GM15510 (cell line): ENCODE data around the gene USF1.

Experiments used
- POLR2A ChIP-seq: IDR thresholded peaks from 3 replicates; pipeline ENCODE4 v1.6.1; 2011; ENCODE audit warnings: borderline replicate concordance; ENCODE audit not compliant: insufficient read length; ENCODE audit errors: extremely low read depth

Gene USF1

DNA sequence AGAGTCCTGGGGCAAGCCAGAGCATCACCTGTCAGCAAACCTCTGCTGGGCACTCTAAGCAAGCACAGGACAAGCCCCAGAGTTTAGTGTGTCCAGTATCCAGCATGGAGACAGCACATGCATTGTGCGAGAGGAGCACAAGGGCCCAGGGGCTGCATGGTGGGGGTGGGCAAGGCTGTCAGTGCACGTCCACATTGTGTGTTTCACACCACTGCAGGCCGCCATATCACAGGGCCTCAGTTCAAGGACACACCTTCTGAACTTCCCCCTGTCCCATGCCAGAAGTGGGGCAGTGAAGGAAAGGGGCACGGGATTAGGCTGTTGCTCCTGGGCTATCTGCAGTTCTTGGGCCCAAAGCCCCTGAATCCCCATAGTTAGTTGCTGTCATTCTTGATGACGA is 6.2 kb downstream of the USF1 start:
- no peak for TF ChIP-seq POLR2A

DNA sequence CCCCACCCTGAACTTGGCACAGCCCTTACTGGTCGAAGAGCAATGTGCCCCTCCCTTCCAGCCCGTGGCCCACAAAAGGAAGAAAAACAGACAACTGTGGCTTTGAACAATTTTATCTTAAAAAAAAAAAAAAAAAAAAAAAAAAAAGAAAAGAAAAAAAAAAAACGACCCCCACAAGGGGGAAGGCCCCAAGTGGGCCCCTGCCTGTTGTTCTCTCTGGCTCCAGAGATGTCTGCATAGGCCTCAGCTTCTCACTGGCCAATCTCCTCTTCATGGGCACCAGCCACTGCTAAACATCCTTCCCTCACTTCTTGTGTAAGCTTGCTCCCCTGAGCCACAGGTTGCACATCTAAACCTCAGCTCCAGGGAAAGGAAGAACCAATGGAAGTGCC is 6.6 kb downstream of the USF1 start:
- no peak for TF ChIP-seq POLR2A

DNA sequence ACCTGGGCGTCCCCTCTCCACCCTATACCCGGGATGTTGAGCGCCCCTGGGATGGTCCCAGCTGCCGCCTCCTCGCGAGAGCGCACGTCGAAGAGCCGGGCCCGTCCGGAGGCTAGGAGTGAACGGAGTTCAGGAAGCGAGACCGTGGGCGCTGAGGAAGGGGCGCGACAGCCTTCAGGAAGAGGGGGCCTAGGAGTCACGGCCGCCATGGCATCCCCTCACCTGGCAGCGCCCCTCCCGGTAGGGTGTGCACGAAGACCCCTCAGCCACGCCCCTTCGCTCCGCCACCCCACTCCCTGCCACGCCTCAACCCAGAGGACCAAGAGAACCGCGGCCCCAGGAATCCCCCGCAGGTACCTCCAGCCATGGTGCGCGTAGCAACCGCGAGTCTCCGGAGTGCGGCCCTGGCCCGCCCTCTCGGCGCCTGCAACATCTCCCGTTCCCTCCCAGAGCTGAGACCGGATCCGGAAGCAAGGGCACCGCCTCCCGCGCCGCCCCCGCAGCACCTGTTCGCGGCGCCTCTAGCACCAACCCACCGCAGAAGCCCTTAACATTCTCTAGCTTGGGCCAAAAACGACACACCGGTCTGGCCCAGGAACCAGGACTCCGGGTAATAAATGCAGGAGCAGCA is 7.1 kb downstream of the USF1 start, which contains the start of gene TSTD1:
TSS of gene TSTD1 (minus strand) at position 442 of the 631 bp plus-strand sequence. CDS start at position 367, 75 bp downstream.
- TF ChIP-seq POLR2A = peak; percentile 78

DNA sequence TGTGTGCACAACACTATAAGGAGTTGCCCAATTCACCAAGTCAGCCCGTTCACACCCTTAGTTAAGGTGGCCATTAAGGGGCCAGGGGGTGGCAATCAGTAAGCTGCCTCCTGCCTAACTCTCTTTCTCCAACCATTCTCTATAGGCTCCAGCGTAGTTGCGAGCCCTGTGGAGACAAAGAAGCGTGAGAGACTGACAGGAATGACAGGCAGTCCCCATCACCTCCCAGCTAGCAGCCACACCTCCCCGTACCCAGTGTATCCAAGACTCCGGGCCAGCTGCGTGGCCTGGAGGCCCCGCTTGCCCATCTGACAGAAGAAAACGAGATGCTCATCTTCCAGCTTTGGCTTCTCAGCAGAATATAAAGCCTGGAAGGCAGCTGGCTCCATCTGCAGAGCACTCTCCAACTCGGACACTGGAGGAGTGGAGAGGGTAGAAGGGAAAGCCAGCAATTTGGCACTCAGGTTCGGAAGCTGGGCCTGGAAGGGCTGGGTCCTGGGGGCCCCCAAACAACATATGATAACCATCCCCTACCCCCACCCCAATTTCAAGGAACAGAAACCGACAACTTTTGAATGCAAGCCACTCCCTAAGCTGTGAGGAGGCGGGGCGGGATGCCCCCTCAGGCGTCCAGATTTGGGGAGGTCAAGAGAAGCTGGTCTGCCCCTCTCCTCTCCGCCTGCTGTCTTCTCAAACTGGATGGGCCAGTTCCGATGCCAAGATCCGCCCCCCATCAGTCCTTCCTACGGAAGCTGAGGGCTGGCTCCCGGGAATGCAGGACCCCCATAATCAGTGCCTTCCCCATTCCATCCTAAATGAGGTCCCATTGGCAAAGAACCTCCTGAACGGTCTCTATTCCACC is 7.9 kb downstream of the USF1 start:
- TF ChIP-seq POLR2A = no peak

DNA sequence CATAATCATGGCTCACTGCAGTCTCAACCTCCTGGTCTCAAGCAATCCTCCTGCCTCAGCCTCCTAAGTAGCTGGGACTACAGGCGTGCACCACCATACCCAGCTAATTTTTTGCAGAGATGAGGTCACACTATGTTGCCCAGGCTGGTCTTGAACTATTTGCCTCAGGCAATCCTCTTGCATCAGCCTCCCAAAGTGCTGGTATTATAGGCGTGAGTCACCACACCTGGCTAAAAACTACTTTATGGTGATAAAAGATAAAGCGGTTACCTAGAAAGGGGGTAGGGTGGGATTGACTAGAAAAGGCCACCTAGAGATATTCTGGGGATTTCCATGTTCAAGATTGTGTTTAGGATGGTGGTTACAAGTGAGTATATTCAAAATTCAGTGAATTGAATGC is 12.0 kb downstream of the USF1 start:
- no peak for TF ChIP-seq POLR2A

DNA sequence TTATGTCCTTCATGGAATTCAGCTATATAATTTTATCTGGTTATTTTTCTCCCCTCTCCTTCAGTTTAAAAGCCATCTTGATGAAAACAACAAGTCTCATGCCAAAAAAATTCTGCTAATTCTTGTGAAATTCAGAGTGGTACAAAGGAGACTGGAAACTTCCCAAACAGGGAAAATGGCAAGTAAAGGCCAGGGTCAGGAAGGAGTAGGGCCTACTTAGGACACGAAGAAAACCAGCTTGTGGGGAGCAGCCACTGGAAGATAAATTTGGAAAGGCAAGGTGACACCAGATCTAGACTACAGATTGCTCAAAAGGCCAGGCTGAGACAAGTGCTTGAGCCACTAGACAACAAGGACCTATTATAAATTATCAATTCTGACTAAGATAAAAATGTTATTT is 13.4 kb downstream of the USF1 start:
- no peak for TF ChIP-seq POLR2A

DNA sequence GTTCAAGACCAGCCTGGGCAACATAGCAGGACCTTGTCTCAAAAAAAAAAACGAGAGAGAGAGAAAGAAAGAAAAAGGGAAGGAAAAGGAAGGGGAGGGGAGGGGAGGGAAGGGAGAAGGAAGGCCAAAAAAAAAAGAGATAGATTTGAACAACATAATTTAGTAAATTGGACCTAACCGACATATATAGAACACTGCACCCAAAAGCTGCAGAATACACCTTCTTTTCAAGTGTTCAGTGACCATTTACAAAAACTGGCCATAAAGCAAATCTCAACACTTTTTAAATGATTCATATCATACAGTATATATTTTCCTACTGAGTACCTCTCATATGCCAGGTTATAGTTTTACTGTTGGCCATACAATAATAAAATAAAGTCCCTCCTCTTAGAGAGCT is 13.9 kb downstream of the USF1 start:
- no peak for TF ChIP-seq POLR2A

DNA sequence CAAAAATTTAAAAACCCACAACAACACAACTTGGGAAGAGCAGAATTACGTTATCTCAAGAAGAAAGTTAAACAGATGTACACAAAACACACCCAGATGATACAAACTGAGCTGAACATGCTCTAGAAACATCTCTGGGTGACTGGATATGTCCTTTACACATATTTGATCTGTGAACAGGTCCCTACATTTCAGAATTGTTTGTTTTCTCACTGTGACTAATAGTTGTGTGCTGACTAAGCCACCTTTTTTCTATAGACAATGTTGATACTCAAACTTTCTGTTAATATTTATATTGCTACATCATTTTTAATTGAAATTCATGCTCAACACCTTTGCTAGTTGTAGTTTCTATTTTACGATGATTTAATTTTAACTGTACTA is 23.8 kb downstream of the USF1 start:
- no peak for TF ChIP-seq POLR2A

DNA sequence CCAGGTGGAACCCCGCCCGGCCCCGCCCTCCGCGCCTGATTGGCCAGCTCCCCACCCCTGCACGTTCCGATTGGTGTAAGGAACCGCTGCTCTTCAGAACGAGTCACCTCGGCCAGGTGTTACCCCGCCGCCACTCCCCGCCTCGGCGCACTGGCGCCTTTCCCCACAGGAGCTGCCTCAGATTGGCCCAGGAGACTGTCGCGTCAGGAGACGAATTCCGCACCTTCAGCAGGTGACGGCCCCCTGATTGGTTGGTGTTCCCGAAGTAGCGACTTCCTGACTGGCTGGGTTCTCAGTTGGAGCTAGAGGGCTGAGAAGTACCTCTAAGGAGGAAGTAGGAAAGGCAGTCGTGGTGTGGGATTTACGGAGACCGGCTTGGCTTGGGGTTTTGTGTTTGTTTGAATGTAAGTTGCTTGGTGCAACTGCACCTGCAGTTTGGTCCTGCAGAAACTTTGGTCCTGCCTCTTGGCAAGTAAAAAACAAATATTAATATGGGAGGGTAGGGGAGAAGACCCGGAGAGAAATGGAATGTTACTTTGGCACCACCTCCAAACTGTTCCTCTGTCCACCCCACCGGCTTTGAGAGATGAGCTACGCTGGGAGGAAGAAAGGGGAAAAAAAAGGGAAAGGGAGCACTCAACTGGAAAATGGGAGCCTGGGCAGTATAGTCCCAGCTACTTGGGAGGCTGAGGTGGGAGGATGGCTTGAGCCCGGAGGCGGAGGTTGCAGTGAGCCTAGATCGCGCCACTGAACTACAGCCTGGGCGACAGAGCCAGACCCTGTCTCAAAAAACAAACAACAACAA is 24.4 kb downstream of the USF1 start:
- peak; percentile 57 for TF ChIP-seq POLR2A

DNA sequence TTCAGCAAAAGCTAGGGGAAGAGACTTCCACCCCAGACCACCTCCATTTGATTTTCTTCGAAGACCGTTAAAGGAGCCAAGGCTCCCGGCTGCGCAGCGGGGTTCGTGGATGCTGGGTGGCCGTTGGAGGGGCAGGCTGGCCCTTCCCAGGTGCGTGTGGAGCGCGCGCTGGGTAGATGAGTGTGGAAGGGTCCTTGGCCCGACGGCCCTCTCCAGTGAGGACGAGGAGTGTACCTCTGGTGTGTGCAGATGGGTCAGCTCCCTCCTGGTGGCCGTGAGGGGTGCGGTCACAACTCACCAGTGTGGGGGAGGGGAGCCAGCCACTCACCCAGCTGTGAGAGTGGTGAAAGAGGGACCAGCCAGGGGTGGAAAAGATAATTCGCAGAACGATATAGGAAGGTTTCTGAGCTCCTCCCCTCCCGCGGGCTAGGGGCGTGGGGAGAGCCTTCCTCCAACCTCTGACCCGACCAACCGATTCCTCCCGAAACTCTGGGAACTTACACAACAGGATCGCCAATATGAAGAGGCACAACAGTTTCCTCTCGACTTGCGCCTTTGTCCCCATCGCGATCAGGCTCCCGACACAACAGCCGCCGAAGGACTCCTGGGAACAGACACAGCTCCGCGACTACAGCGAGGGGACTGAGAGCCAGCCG is 25.1 kb downstream of the USF1 start, which contains the start of gene F11R:
TSS of gene F11R (minus strand) at position 644 of the 656 bp plus-strand sequence. CDS start at position 565, 79 bp downstream.
- TF ChIP-seq POLR2A = no peak

DNA sequence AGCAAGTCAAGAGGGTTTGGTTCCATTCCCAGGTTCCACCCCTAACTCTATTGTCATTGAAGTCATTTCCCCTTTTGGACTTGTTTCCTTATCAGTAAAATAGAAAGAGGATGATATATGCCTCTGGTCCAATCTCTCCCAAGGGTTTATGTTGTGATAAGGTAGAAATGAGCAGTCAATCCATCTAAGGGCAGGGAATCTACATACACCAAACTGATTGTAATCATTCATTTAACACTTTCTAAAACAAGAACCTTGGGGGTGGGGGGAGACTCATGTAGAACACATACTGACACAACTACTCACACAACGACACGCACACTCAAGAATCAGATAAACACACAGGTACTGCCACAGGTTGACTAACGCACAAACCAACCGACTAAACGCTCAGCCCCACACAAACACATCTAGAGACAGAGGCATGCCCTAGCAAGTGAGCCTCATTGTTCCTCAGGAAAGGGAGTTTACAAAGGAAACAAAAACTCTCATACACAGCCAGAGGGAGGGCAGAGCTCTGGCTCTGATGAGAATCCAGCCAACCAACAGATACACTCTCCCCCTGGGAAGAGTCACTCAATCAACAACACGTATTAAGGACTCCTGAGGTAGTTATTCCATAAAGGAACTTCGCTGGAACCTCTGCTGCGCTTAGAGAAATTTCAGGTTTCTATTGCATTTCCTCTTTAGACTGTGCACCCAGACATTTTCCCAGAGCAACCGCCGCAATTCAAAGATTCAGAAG is 25.9 kb downstream of the USF1 start:
- no peak for TF ChIP-seq POLR2A

DNA sequence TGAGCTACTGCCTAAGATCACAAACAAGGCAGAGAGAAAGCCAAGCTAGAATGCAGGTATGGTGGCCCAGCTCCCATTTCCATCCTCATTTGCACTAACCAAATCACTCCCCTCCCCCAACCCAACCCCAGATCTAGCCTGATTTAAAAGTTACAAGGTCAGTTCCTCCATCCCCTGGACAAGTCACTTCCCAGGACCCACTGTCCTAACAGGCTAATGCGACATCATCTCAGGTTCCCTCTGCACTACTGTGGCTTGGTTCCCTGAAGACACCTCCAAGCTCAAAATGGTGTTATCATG is 27.2 kb downstream of the USF1 start:
- TF ChIP-seq POLR2A = no peak

DNA sequence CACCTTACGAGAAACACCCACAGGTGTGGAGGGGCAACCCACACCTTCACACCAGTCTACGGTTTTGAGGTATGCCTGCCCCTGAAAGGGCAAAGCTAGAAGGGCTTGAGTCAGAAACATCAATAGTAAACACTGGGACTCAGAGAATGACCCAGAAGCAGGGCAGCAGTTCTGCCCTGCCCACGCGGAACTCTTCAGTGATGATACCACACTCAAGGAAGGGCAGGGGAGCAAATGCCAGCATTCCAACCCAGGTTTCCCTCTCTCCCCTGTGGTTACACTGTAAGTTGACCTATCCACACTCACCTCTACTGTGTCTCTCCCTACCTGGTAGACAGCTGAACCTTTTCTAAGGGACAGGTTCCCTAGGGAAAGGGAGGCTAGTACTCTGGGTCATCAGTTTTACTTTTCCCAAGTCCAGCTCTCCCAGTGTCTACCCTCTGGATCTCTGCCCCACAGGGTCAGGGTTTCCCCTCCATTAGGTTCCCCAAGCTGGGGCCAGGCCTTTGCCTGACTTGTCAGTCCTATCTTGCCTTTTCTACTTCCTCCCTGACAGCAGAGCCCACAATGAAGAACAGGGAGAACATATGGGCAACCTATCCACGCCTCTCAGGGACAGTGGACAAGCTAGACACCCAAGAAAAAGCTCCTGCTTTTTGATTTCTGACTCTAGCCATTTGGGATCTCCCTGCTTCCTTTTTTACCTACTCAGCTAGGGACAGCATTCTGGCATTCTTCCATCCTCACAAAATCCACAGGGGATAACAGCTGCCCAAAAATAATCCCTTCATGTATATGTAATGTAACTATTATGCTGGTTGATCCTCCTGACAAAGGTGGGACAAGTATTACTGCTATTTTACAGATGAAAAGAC is 27.8 kb downstream of the USF1 start:
- no peak for TF ChIP-seq POLR2A
